AG04450 (cell line): ENCODE measurements around the gene ZNF343. TPM values are rescaled to one million over a fixed set of nuclear protein-coding genes. Genes with fewer than 3 reads are reported as not detected.
"Not testable (repeated sequence)": the region's sequence is repeated elsewhere in the genome, so short reads cannot be mapped to it uniquely, and the experiment has no call there.

ENCODE experiments used
- CTCF ChIA-PET: fragments of 300-600, 350-600 bp; formaldehyde crosslinking; extraction: SDS; loops from one replicate; lab custom pipeline; 2022; ENCODE audit warnings: antibody characterized with exemption, inconsistent platforms; lab: Charles Lee
- POLR2A ChIA-PET: fragments of 350-600 bp; formaldehyde crosslinking; extraction: SDS; loops from one replicate; lab custom pipeline; 2021; ENCODE audit warnings: antibody characterized with exemption, inconsistent platforms; lab: Yijun Ruan, JAX
- DNase-seq: peaks from one replicate; pipeline ENCODE4 v3.0.0-alpha.2; 2011; ENCODE audit warnings: low read depth, low spot score
- H3K27ac ChIP-seq: one replicate; pipeline ENCODE4 v1.5.1; 2012; ENCODE audit warnings: low read depth, low read length, control low read depth
- H3K27me3 ChIP-seq: one replicate; pipeline ENCODE4 v1.6.0; 2012; ENCODE audit warnings: low read length; ENCODE audit not compliant: control insufficient read depth, insufficient read depth
- H3K4me3 ChIP-seq: 2 replicates; pipeline ENCODE4 v1.5.1; 2011; ENCODE audit warnings: mild to moderate bottlenecking, low read depth, low read length, control low read depth
- H3K9me3 ChIP-seq: 2 replicates; pipeline ENCODE4 v1.5.1; 2012; ENCODE audit warnings: low read length; ENCODE audit not compliant: control insufficient read depth, insufficient read depth
- CTCF ChIP-seq: IDR thresholded peaks from 2 replicates; pipeline ENCODE4 v1.5.1; 2011; ENCODE audit warnings: low read depth, low read length, control low read depth, inconsistent platforms
- polyA plus RNA-seq: library from polyadenylated mRNA; depleted of rRNA; stranded (reverse); fragments of >200 nt; gene quantifications from 2 replicates; pipeline ENCODE4 v1.2.3, GENCODE V29; 2011

Gene ZNF343
- polyA plus RNA-seq, 1 experiment, result 10.8 TPM

- Histone ChIP-seq H3K4me3 (no peak overlapping the region), H3K27me3 (no peaks in the 10 kb centered on the region), H3K27ac (no peak overlapping the region), H3K9me3 (no peaks in the 10 kb centered on the region)
- CTCF ChIA-PET, result interaction anchor here (7.2 kb wide), 1 partner anchor 13 kb away, joined by 101 read pairs; no protein-coding TSS in a partner anchor
- DNase-seq, result no peak
- POLR2A ChIA-PET, result interaction anchor here (1.2 to 1.6 kb wide), 2 partner anchors 10 to 39 kb away, joined by 3 to 7 read pairs; partner anchors contain the start of gene SNRPB
- no peak for TF ChIP-seq CTCF
Measured at GRCh38 chr20:2509794-2510193, 1.1 kb upstream of the ZNF343 start.

- TF ChIP-seq CTCF, result no peak
- CTCF ChIA-PET, result interaction anchor here (7.2 kb wide), 1 partner anchor 14 kb away, joined by 101 read pairs; no protein-coding TSS in a partner anchor
- POLR2A ChIA-PET, result interaction anchor here (0.9 to 1.6 kb wide), 3 partner anchors 10 to 39 kb away, joined by 3 to 7 read pairs (median 3); partner anchors contain the start of gene SNRPB
Measured at GRCh38 chr20:2509468-2509781, 710 bp upstream of the ZNF343 start.

GRCh38 chr20:2507875-2508630 is 662 bp downstream of the ZNF343 start:
- Histone ChIP-seq H3K4me3 (peak overlapping the region; percentile 85), H3K27ac (peak overlapping the region; percentile 31), H3K9me3 (no peaks in the 10 kb centered on the region), H3K27me3 (no peaks in the 10 kb centered on the region)
- no peak for DNase-seq
- no peak for TF ChIP-seq CTCF
- CTCF ChIA-PET, result interaction anchor here (0.6 to 1.9 kb wide), 3 partner anchors 14 to 124 kb away, joined by 5 to 16 read pairs (median 7); no protein-coding TSS in a partner anchor
- POLR2A ChIA-PET, result interaction anchor here (0.6 to 0.9 kb wide), 3 partner anchors 37 to 588 kb away, joined by 3 read pairs; partner anchors contain the start of gene SNRPB

More at GRCh38 chr20:2509468-2509781, 710 bp upstream of the ZNF343 start:
- Histone ChIP-seq H3K27me3 (no peaks in the 10 kb centered on the region), H3K27ac (no peak overlapping the region), H3K9me3 (no peaks in the 10 kb centered on the region), H3K4me3 (peak overlapping the region; percentile 85)
- DNase-seq, result no peak

GRCh38 chr20:2507464-2507863 is 1.3 kb downstream of the ZNF343 start:
- H3K27me3 ChIP-seq, result no peaks in the 10 kb centered on the region
- POLR2A ChIA-PET, result interaction anchor here (0.6 to 0.9 kb wide), 3 partner anchors 37 to 587 kb away, joined by 3 read pairs; partner anchors contain the start of gene SNRPB

DNA sequence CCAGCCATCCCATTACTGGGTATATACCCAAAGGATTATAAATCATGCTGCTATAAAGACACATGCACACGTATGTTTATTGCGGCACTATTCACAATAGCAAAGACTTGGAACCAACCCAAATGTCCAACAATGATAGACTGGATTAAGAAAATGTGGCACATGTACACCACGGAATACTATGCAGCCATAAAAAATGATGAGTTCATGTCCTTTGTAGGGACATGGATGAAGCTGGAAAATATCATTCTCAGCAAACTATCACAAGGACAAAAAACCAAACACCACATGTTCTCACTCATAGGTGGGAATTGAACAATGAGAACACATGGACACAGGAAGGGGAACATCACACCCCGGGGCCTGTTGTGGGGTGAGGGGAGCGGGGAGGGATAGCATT is 2.3 kb downstream of the ZNF343 start:
- H3K27ac ChIP-seq, POLR2A ChIA-PET, DNase-seq, H3K9me3 ChIP-seq, H3K4me3 ChIP-seq, H3K27me3 ChIP-seq: not testable (repeated sequence)
- CTCF ChIA-PET, result interaction anchor here (0.7 kb wide), 1 partner anchor 32 kb away, joined by 3 read pairs; no protein-coding TSS in a partner anchor

More at GRCh38 chr20:2507464-2507863, 1.3 kb downstream of the ZNF343 start:
- peak overlapping the region; percentile 85; the same call in 1 of the 2 replicates for H3K4me3 ChIP-seq
- no peak for TF ChIP-seq CTCF
- DNase-seq, result no peak
- H3K9me3 ChIP-seq, result no peaks in the 10 kb centered on the region
- CTCF ChIA-PET, result interaction anchor here (0.6 to 1.9 kb wide), 3 partner anchors 14 to 440 kb away, joined by 3 to 16 read pairs (median 5); no protein-coding TSS in a partner anchor
- H3K27ac ChIP-seq, result no peak overlapping the region

DNA sequence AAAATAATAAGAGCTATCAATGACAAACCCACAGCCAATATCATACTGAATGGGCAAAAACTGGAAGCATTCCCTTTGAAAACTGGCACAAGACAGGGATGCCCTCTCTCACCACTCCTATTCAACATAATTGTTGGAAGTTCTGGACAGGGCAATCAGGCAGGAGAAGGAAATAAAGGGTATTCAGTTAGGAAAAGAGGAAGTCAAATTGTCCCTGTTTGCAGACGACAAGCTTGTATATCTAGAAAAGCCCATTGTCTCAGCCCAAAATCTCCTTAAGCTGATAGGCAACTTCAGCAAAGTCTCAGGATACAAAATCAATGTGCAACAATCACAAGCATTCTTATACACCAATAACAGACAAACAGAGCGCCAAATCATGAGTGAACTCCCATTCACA is 3.9 kb downstream of the ZNF343 start:
- H3K4me3 ChIP-seq, H3K27ac ChIP-seq, DNase-seq, POLR2A ChIA-PET, H3K9me3 ChIP-seq, H3K27me3 ChIP-seq: not testable (repeated sequence)
- CTCF ChIA-PET, result interaction anchor here (1.1 kb wide), 1 partner anchor 17 kb away, joined by 5 read pairs; no protein-coding TSS in a partner anchor

DNA sequence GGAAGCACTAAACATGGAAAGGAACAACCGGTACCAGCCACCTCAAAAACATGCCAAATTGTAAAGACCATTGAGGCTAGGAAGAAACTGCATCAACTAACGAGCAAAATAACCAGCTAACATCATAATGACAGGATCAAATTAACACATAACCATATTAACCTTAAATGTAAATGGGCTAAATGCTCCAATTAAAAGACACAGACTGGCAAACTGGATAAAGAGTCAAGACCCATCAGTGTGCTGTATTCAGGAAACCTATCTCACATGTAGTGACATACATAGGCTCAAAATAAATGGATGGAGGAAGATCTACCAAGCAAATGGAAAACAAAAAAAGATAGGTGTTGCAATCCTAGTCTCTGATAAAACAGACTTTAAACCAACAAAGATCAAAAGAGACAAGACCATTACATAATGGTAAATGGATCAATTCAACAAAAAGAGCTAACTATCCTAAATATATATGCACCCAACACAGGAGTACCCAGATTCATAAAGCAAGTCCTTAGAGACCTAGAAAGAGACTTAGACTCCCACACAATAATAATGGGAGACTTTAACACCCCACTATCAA is 5.8 kb downstream of the ZNF343 start:
- POLR2A ChIA-PET, CTCF ChIA-PET, H3K4me3 ChIP-seq, H3K27me3 ChIP-seq, H3K9me3 ChIP-seq, H3K27ac ChIP-seq, DNase-seq: not testable (repeated sequence)
